ENCODE measurements around the gene MAB21L4.

The MAB21L4 gene

GRCh38 chr2:240878341-240878936, 17.5 kb downstream of the MAB21L4 start:
- Histone ChIP-seq H3K18ac (ENCODE audit: low read depth in 1 of 2, low read length in 2 of 2) (no peak overlapping the region), H3K4me3 (ENCODE audit: insufficient read depth in 1 of 2, low read depth in 1 of 2, low read length in 2 of 2) (no peak overlapping the region), H3K79me1 (replicated peaks; ENCODE audit: low read length, poor library complexity, severe bottlenecking) (no peaks in the 10 kb centered on the region), H3K23ac (ENCODE audit: low read length in 2 of 2) (no peak overlapping the region), H2BK15ac (ENCODE audit: low read depth, poor library complexity, severe bottlenecking) (no peak overlapping the region), H2BK5ac (ENCODE audit: low read depth, low read length, poor library complexity, severe bottlenecking) (no peak overlapping the region), H2AFZ (ENCODE audit: low read depth, low read length) (no peak overlapping the region), H4K91ac (ENCODE audit: low read length) (no peak overlapping the region), H4K8ac (ENCODE audit: low read length) (no peak overlapping the region), H3K27me3 (ENCODE audit: control insufficient read depth in 1 of 2, insufficient read depth in 1 of 2, low read length in 2 of 2) (peaks cover 0 to 21% of the 10 kb centered on the region in 2 experiments), H3K14ac (ENCODE audit: low read length in 2 of 2) (peak overlapping the region in 1 of 2 experiments; percentile 12), H3K9me3 (ENCODE audit: control insufficient read depth, low read length) (no peaks in the 10 kb centered on the region), H3K27ac (ENCODE audit: low read length, poor library complexity, severe bottlenecking) (no peak overlapping the region), H3K4me1 (ENCODE audit: control insufficient read depth, insufficient read depth, low read depth, low read length) (peaks cover 3% of the 10 kb centered on the region), H3K4me2 (ENCODE audit: low read length, poor library complexity, severe bottlenecking) (no peak overlapping the region), H2AK5ac (ENCODE audit: low read length, severe bottlenecking) (no peak overlapping the region), H3K9ac (ENCODE audit: low read length) (no peak overlapping the region), H2BK12ac (ENCODE audit: low read length in 2 of 2) (no peak overlapping the region), H2BK120ac (ENCODE audit: low read depth, low read length) (no peak overlapping the region), H3K36me3 (ENCODE audit: control insufficient read depth in 1 of 2, insufficient read depth in 2 of 2, low read depth in 1 of 2, low read length in 2 of 2) (no peaks in the 10 kb centered on the region), H3K4ac (ENCODE audit: low read depth in 1 of 2, low read length in 2 of 2) (no peak overlapping the region)
- WGBS, result 84% methylated on average over 16 of the region's 18 CpGs
- DNase-seq, result no peak

- H3K23ac ChIP-seq (ENCODE audit: low read length in 2 of 2), result no peak overlapping the region
- no peak overlapping the region for H3K14ac ChIP-seq (ENCODE audit: low read length in 2 of 2)
- WGBS, result 87% methylated on average over 40 of the region's 40 CpGs
- no peak overlapping the region for H3K9ac ChIP-seq (ENCODE audit: low read length)
- H4K8ac ChIP-seq (ENCODE audit: low read length), result no peak overlapping the region
- H4K91ac ChIP-seq (ENCODE audit: low read length), result no peak overlapping the region
- H3K4me3 ChIP-seq (ENCODE audit: insufficient read depth in 1 of 2, low read depth in 1 of 2, low read length in 2 of 2), result no peak overlapping the region
- H3K4me1 ChIP-seq (ENCODE audit: control insufficient read depth, insufficient read depth, low read depth, low read length), result peaks cover 3% of the 10 kb centered on the region
- H3K27ac ChIP-seq (ENCODE audit: low read length, poor library complexity, severe bottlenecking), result no peak overlapping the region
- no peak overlapping the region for H2BK120ac ChIP-seq (ENCODE audit: low read depth, low read length)
- H2AK5ac ChIP-seq (ENCODE audit: low read length, severe bottlenecking), result no peak overlapping the region
- H3K4me2 ChIP-seq (ENCODE audit: low read length, poor library complexity, severe bottlenecking), result no peak overlapping the region
- no peak overlapping the region for H3K4ac ChIP-seq (ENCODE audit: low read depth in 1 of 2, low read length in 2 of 2)
- H3K79me1 ChIP-seq (replicated peaks; ENCODE audit: low read length, poor library complexity, severe bottlenecking), result no peaks in the 10 kb centered on the region
- no peaks in the 10 kb centered on the region for H3K36me3 ChIP-seq (ENCODE audit: control insufficient read depth in 1 of 2, insufficient read depth in 2 of 2, low read depth in 1 of 2, low read length in 2 of 2)
- H2BK15ac ChIP-seq (ENCODE audit: low read depth, poor library complexity, severe bottlenecking), result no peak overlapping the region
- no peak overlapping the region for H3K18ac ChIP-seq (ENCODE audit: low read depth in 1 of 2, low read length in 2 of 2)
- no peak for DNase-seq
- peaks cover 0 to 27% of the 10 kb centered on the region in 2 experiments for H3K27me3 ChIP-seq (ENCODE audit: control insufficient read depth in 1 of 2, insufficient read depth in 1 of 2, low read length in 2 of 2)
- H2AFZ ChIP-seq (ENCODE audit: low read depth, low read length), result no peak overlapping the region
- H3K9me3 ChIP-seq (ENCODE audit: control insufficient read depth, low read length), result no peaks in the 10 kb centered on the region
- no peak overlapping the region for H2BK12ac ChIP-seq (ENCODE audit: low read length in 2 of 2)
- no peak overlapping the region for H2BK5ac ChIP-seq (ENCODE audit: low read depth, low read length, poor library complexity, severe bottlenecking)
These were observed 18.3 kb downstream of the MAB21L4 start for GRCh38 chr2:240877460-240878340.

- no peak overlapping the region for H2BK15ac ChIP-seq (ENCODE audit: low read depth, poor library complexity, severe bottlenecking)
- H2BK120ac ChIP-seq (ENCODE audit: low read depth, low read length), result no peak overlapping the region
- no peak overlapping the region for H3K4me2 ChIP-seq (ENCODE audit: low read length, poor library complexity, severe bottlenecking)
- H3K9me3 ChIP-seq (ENCODE audit: control insufficient read depth, low read length), result no peaks in the 10 kb centered on the region
- H3K79me1 ChIP-seq (replicated peaks; ENCODE audit: low read length, poor library complexity, severe bottlenecking), result no peaks in the 10 kb centered on the region
- H3K23ac ChIP-seq (ENCODE audit: low read length in 2 of 2), result no peak overlapping the region
- no peak overlapping the region for H3K14ac ChIP-seq (ENCODE audit: low read length in 2 of 2)
- H4K8ac ChIP-seq (ENCODE audit: low read length), result no peak overlapping the region
- no peak overlapping the region for H2AFZ ChIP-seq (ENCODE audit: low read depth, low read length)
- no peak overlapping the region for H3K18ac ChIP-seq (ENCODE audit: low read depth in 1 of 2, low read length in 2 of 2)
- H2AK5ac ChIP-seq (ENCODE audit: low read length, severe bottlenecking), result no peak overlapping the region
- H2BK12ac ChIP-seq (ENCODE audit: low read length in 2 of 2), result no peak overlapping the region
- H3K4me1 ChIP-seq (ENCODE audit: control insufficient read depth, insufficient read depth, low read depth, low read length), result peaks cover 3% of the 10 kb centered on the region
- no peak overlapping the region for H3K4ac ChIP-seq (ENCODE audit: low read depth in 1 of 2, low read length in 2 of 2)
- H3K36me3 ChIP-seq (ENCODE audit: control insufficient read depth in 1 of 2, insufficient read depth in 2 of 2, low read depth in 1 of 2, low read length in 2 of 2), result no peaks in the 10 kb centered on the region
- no peak overlapping the region for H3K27ac ChIP-seq (ENCODE audit: low read length, poor library complexity, severe bottlenecking)
- no peak overlapping the region for H3K9ac ChIP-seq (ENCODE audit: low read length)
- 73% methylated on average over 16 of the region's 18 CpGs for WGBS
- no peak for DNase-seq
- H4K91ac ChIP-seq (ENCODE audit: low read length), result no peak overlapping the region
- H2BK5ac ChIP-seq (ENCODE audit: low read depth, low read length, poor library complexity, severe bottlenecking), result no peak overlapping the region
- H3K4me3 ChIP-seq (ENCODE audit: insufficient read depth in 1 of 2, low read depth in 1 of 2, low read length in 2 of 2), result no peak overlapping the region
- peaks cover 0 to 38% of the 10 kb centered on the region in 2 experiments for H3K27me3 ChIP-seq (ENCODE audit: control insufficient read depth in 1 of 2, insufficient read depth in 1 of 2, low read length in 2 of 2)
These were observed 19.3 kb downstream of the MAB21L4 start for GRCh38 chr2:240876475-240877251.

- no peak overlapping the region for H3K18ac ChIP-seq (ENCODE audit: low read depth in 1 of 2, low read length in 2 of 2)
- no peak overlapping the region for H2BK5ac ChIP-seq (ENCODE audit: low read depth, low read length, poor library complexity, severe bottlenecking)
- no peak overlapping the region for H3K4me2 ChIP-seq (ENCODE audit: low read length, poor library complexity, severe bottlenecking)
- no peak overlapping the region for H3K14ac ChIP-seq (ENCODE audit: low read length in 2 of 2)
- no peak overlapping the region for H2AK5ac ChIP-seq (ENCODE audit: low read length, severe bottlenecking)
- no peak overlapping the region for H2BK15ac ChIP-seq (ENCODE audit: low read depth, poor library complexity, severe bottlenecking)
- no peak overlapping the region for H3K27ac ChIP-seq (ENCODE audit: low read length, poor library complexity, severe bottlenecking)
- H3K9me3 ChIP-seq (ENCODE audit: control insufficient read depth, low read length), result no peaks in the 10 kb centered on the region
- H3K4me3 ChIP-seq (ENCODE audit: insufficient read depth in 1 of 2, low read depth in 1 of 2, low read length in 2 of 2), result no peak overlapping the region
- peaks cover 0 to 40% of the 10 kb centered on the region in 2 experiments for H3K27me3 ChIP-seq (ENCODE audit: control insufficient read depth in 1 of 2, insufficient read depth in 1 of 2, low read length in 2 of 2)
- no peak overlapping the region for H4K8ac ChIP-seq (ENCODE audit: low read length)
- no peak overlapping the region for H4K91ac ChIP-seq (ENCODE audit: low read length)
- no peak overlapping the region for H2BK12ac ChIP-seq (ENCODE audit: low read length in 2 of 2)
- no peak overlapping the region for H2BK120ac ChIP-seq (ENCODE audit: low read depth, low read length)
- no peak overlapping the region for H2AFZ ChIP-seq (ENCODE audit: low read depth, low read length)
- H3K4me1 ChIP-seq (ENCODE audit: control insufficient read depth, insufficient read depth, low read depth, low read length), result peaks cover 3% of the 10 kb centered on the region
- H3K36me3 ChIP-seq (ENCODE audit: control insufficient read depth in 1 of 2, insufficient read depth in 2 of 2, low read depth in 1 of 2, low read length in 2 of 2), result no peaks in the 10 kb centered on the region
- no peak overlapping the region for H3K4ac ChIP-seq (ENCODE audit: low read depth in 1 of 2, low read length in 2 of 2)
- DNase-seq, result no peak
- no peak overlapping the region for H3K23ac ChIP-seq (ENCODE audit: low read length in 2 of 2)
- no peaks in the 10 kb centered on the region for H3K79me1 ChIP-seq (replicated peaks; ENCODE audit: low read length, poor library complexity, severe bottlenecking)
- WGBS, result 57% methylated on average over 7 of the region's 7 CpGs
- H3K9ac ChIP-seq (ENCODE audit: low read length), result no peak overlapping the region
These were observed 19.9 kb downstream of the MAB21L4 start for GRCh38 chr2:240876035-240876474.
